ENCODE results near the gene KLK3.

The KLK3 gene

GRCh38 chr19:50831026-50831396 is 23.7 kb upstream of the KLK3 start:
- no peak for DNase-seq (ENCODE audit: low read depth)

GRCh38 chr19:50832666-50833065 is 22.0 kb upstream of the KLK3 start:
- no peak for DNase-seq (ENCODE audit: low read depth)

GRCh38 chr19:50833117-50833801 is 21.5 kb upstream of the KLK3 start, which contains the start of gene KLK15:
Gene KLK15, minus strand, starts transcription at chr19:50833574. Its CDS starts 2,082 bp downstream, at chr19:50831492.
- DNase-seq (ENCODE audit: low read depth), result no peak

- no peak for DNase-seq (ENCODE audit: low read depth)
Measured at GRCh38 chr19:50833802-50834167, 20.9 kb upstream of the KLK3 start.

GRCh38 chr19:50835103-50835784 is 19.5 kb upstream of the KLK3 start:
- DNase-seq (ENCODE audit: low read depth), result no peak

GRCh38 chr19:50835785-50836542 is 18.8 kb upstream of the KLK3 start:
- peak; percentile 36 for DNase-seq (ENCODE audit: low read depth)

- no peak for DNase-seq (ENCODE audit: low read depth)
Measured at GRCh38 chr19:50836543-50837195, 18.0 kb upstream of the KLK3 start.

GRCh38 chr19:50837300-50837699 is 17.4 kb upstream of the KLK3 start:
- no peak for DNase-seq (ENCODE audit: low read depth)

- DNase-seq (ENCODE audit: low read depth), result no peak
Measured at GRCh38 chr19:50838239-50838638, 16.5 kb upstream of the KLK3 start.

GRCh38 chr19:50839712-50840655 is 14.7 kb upstream of the KLK3 start:
- no peak for DNase-seq (ENCODE audit: low read depth)

GRCh38 chr19:50842130-50842529 is 12.6 kb upstream of the KLK3 start:
- no peak for DNase-seq (ENCODE audit: low read depth)

- DNase-seq (ENCODE audit: low read depth), result no peak
Measured at GRCh38 chr19:50843205-50843604, 11.5 kb upstream of the KLK3 start.

GRCh38 chr19:50843701-50844221 is 11.0 kb upstream of the KLK3 start:
- no peak for DNase-seq (ENCODE audit: low read depth)

- no peak for DNase-seq (ENCODE audit: low read depth)
Measured at GRCh38 chr19:50844296-50844935, 10.3 kb upstream of the KLK3 start.

- DNase-seq (ENCODE audit: low read depth), result no peak
Measured at GRCh38 chr19:50850738-50851137, 4.0 kb upstream of the KLK3 start.

- DNase-seq (ENCODE audit: low read depth), result no peak
Measured at GRCh38 chr19:50851620-50852019, 3.1 kb upstream of the KLK3 start.

GRCh38 chr19:50857366-50857765 is 2.7 kb downstream of the KLK3 start:
- DNase-seq (ENCODE audit: low read depth), result no peak

- DNase-seq (ENCODE audit: low read depth), result no peak
Measured at GRCh38 chr19:50858886-50859285, 4.2 kb downstream of the KLK3 start.

- no peak for DNase-seq (ENCODE audit: low read depth)
Measured at GRCh38 chr19:50859849-50860248, 5.1 kb downstream of the KLK3 start.

- no peak for DNase-seq (ENCODE audit: low read depth)
Measured at GRCh38 chr19:50861010-50861409, 6.3 kb downstream of the KLK3 start.

Data from stimulated activated CD8-positive, alpha-beta memory T cell treated with anti-CD3 and anti-CD28 coated beads, Interleukin-12 subunit alpha, Interleukin-12 subunit beta, amount 100 ng/mL, for 1 hour (primary cell).